Colonic mucosa (tissue), 4 donors: ENCODE results near the gene ALDH1A2. TPM values are rescaled to one million over a fixed set of nuclear protein-coding genes. Genes with fewer than 3 reads are reported as not detected.

Experiments
- DNase-seq: peaks from one replicate; pipeline ENCODE4 v3.0.0-alpha.2; 2020
- H3K27ac ChIP-seq: fragments of 200-600 bp; one replicate; pipeline ENCODE4 v1.8.0; 2021
- H3K27me3 ChIP-seq: fragments of 200-600 bp; one replicate; pipeline ENCODE4 v1.8.0; 2021
- H3K36me3 ChIP-seq: fragments of 200-600 bp; one replicate; pipeline ENCODE4 v1.8.0; 2021
- H3K4me1 ChIP-seq: fragments of 200-600 bp; one replicate; pipeline ENCODE4 v1.8.0; 2021; ENCODE audit warnings: mild to moderate bottlenecking
- H3K4me3 ChIP-seq: fragments of 200-600 bp; one replicate; pipeline ENCODE4 v1.8.0; 2021
- H3K9ac ChIP-seq, 2 donors: one replicate each; pipeline ENCODE4 v1.7.0; 2013; ENCODE audit warnings: control low read depth in 2 of 2, low read depth in 2 of 2, low read length in 2 of 2
- H3K9me3 ChIP-seq: fragments of 200-600 bp; one replicate; pipeline ENCODE4 v1.8.0; 2021
- intact Hi-C: fragments of 100-400 bp; cut with DNase I; formaldehyde crosslinking; loops from one replicate; pipeline ENCODE4 v1.14.1; 2022
- total RNA-seq, 2 donors: library from RNA; stranded (reverse); fragmentation: NEBNext Ultra II Directional in 1 of 2; extraction: Animal tissue kit (Norgen Biotek cat#: 25700) in 1 of 2; gene quantifications; one replicate each; pipeline ENCODE4 v1.2.1, GENCODE V29; 2021
- TF ChIP-seq, protein P1 (sequence below): fragments of 200-600 bp; IDR thresholded peaks from one replicate; pipeline ENCODE4 v1.8.0; 2022; ENCODE audit warnings: antibody characterized with exemption, mild to moderate bottlenecking
- donor health status: healthy.
- donor health status: DM: no; HTN: no; CAD: no.
- donor health status: DM: no; HTN: no; CAD: no.

ALDH1A2 gene
- total RNA-seq, 2 donors from 2014 or later, result 1.9 to 2.5 TPM

GRCh38 chr15:58062983-58063382 lies 2.5 kb downstream of the ALDH1A2 start:
- peaks cover 4% of the 10 kb centered on the region for H3K4me1 ChIP-seq
- H3K9me3 ChIP-seq, result no peaks in the 10 kb centered on the region
- H3K9ac ChIP-seq, result no peak overlapping the region
- TF ChIP-seq, protein P1, sequence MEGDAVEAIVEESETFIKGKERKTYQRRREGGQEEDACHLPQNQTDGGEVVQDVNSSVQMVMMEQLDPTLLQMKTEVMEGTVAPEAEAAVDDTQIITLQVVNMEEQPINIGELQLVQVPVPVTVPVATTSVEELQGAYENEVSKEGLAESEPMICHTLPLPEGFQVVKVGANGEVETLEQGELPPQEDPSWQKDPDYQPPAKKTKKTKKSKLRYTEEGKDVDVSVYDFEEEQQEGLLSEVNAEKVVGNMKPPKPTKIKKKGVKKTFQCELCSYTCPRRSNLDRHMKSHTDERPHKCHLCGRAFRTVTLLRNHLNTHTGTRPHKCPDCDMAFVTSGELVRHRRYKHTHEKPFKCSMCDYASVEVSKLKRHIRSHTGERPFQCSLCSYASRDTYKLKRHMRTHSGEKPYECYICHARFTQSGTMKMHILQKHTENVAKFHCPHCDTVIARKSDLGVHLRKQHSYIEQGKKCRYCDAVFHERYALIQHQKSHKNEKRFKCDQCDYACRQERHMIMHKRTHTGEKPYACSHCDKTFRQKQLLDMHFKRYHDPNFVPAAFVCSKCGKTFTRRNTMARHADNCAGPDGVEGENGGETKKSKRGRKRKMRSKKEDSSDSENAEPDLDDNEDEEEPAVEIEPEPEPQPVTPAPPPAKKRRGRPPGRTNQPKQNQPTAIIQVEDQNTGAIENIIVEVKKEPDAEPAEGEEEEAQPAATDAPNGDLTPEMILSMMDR, result no peak
- peaks cover 50% of the 10 kb centered on the region for H3K27me3 ChIP-seq
- no peak overlapping the region for H3K27ac ChIP-seq
- no peak overlapping the region for H3K4me3 ChIP-seq
- intact Hi-C loops, result loop anchor here (10.0 kb wide), 1 partner anchor 508 kb away; no protein-coding TSS in a partner anchor
- no peaks in the 10 kb centered on the region for H3K36me3 ChIP-seq
- DNase-seq, result no peak

- Histone ChIP-seq H3K9me3 (no peaks in the 10 kb centered on the region), H3K27ac (no peak overlapping the region), H3K36me3 (no peaks in the 10 kb centered on the region), H3K4me3 (no peak overlapping the region), H3K9ac (no peak overlapping the region), H3K4me1 (peaks cover 4% of the 10 kb centered on the region), H3K27me3 (peaks cover 50% of the 10 kb centered on the region)
- DNase-seq, result no peak
- TF ChIP-seq, protein P1, result no peak
- intact Hi-C loops, result loop anchor here (10.0 kb wide), 1 partner anchor 507 kb away; no protein-coding TSS in a partner anchor
Measured at GRCh38 chr15:58062175-58062574, 3.3 kb downstream of the ALDH1A2 start.

DNA sequence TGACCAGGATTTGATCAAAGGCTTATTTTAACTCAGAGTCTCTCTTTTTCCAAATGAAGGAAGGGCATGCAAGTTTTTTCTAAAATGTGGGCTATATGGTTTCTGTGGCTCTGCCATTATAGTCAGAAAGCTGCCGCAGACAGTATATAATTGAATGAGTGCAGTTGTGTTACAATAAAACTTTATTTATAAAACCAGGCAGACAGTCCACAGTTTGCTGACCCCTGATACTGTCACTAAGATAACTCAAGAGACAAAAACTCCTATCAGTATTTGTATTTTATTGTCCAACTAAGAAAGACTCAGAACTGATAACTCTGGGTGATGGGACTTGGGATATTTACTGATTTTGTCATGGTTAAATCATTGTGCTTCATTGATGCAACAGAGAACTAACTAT lies 4.9 kb downstream of the ALDH1A2 start:
- Histone ChIP-seq H3K9me3 (no peaks in the 10 kb centered on the region), H3K27me3 (peaks cover 39% of the 10 kb centered on the region), H3K36me3 (no peaks in the 10 kb centered on the region), H3K9ac (no peak overlapping the region), H3K4me1 (peaks cover 4% of the 10 kb centered on the region), H3K27ac (no peak overlapping the region), H3K4me3 (no peak overlapping the region)
- TF ChIP-seq, protein P1, result no peak
- DNase-seq, result no peak
- intact Hi-C loops, result loop anchor here (10.0 kb wide), 1 partner anchor 506 kb away; no protein-coding TSS in a partner anchor

- intact Hi-C loops, result no loop called here
- Histone ChIP-seq H3K27ac (no peak overlapping the region), H3K36me3 (no peaks in the 10 kb centered on the region), H3K9ac (no peak overlapping the region), H3K27me3 (peaks cover 20% of the 10 kb centered on the region), H3K4me1 (no peaks in the 10 kb centered on the region), H3K9me3 (no peaks in the 10 kb centered on the region), H3K4me3 (no peak overlapping the region)
- TF ChIP-seq, protein P1, result no peak
- no peak for DNase-seq
Measured at GRCh38 chr15:58058729-58059128, 6.8 kb downstream of the ALDH1A2 start.

DNA sequence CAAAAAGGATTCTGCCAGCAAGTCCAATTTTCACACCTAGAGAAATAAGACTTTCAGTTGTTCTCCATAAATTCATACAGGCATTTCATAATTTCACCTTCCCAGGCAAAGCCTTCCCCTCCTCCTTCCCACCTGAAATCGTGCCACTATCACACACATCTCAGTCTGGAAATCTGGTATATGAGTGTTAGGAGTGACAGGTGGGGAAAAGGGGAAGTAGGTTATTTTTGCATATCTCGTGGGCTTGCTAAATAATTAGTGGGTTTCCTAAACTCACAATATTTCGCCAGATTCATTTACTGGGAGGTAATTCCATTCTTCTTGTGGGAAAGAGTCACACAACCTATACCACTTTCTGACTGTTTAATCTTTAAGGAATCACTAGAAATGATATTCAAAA lies 7.4 kb downstream of the ALDH1A2 start:
- H3K4me1 ChIP-seq, result no peaks in the 10 kb centered on the region
- DNase-seq, result no peak
- peaks cover 14% of the 10 kb centered on the region for H3K27me3 ChIP-seq
- H3K4me3 ChIP-seq, result no peak overlapping the region
- H3K9ac ChIP-seq, result no peak overlapping the region
- no peaks in the 10 kb centered on the region for H3K9me3 ChIP-seq
- intact Hi-C loops, result no loop called here
- H3K27ac ChIP-seq, result no peak overlapping the region
- TF ChIP-seq, protein P1, result no peak
- H3K36me3 ChIP-seq, result no peaks in the 10 kb centered on the region
